HEK293T (cell line): ENCODE results near the gene PEX26.

Experiments
- CTCF ChIA-PET: fragments of 350-600 bp; formaldehyde crosslinking; extraction: SDS; loops from one replicate; lab custom pipeline; 2021; ENCODE audit warnings: antibody characterized with exemption, inconsistent platforms; lab: Yijun Ruan, JAX
- POLR2A ChIA-PET: fragments of 350-600 bp; formaldehyde crosslinking; extraction: SDS; loops from one replicate; lab custom pipeline; 2020; ENCODE audit warnings: antibody characterized with exemption, inconsistent platforms; lab: Yijun Ruan, JAX
- DNase-seq: peaks from one replicate; pipeline ENCODE4 v3.0.0; 2012; ENCODE audit warnings: mixed read lengths; ENCODE audit errors: extremely low spot score
- ARNT ChIP-seq: fragments of 450-650 bp; IDR thresholded peaks from 2 replicates; pipeline ENCODE4 v1.6.1; 2017; ENCODE audit warnings: mild to moderate bottlenecking
- BHLHE40 ChIP-seq: fragments of 450-650 bp; IDR thresholded peaks from 2 replicates; pipeline ENCODE4 v1.6.1; 2016; ENCODE audit warnings: mild to moderate bottlenecking, moderate library complexity, borderline replicate concordance
- CTBP1 ChIP-seq: fragments of 450-650 bp; IDR thresholded peaks from 2 replicates; pipeline ENCODE4 v1.6.1; 2016; ENCODE audit warnings: borderline replicate concordance
- ELF4 ChIP-seq: fragments of 450-650 bp; IDR thresholded peaks from 2 replicates; pipeline ENCODE4 v1.6.1; 2017; ENCODE audit warnings: antibody characterized with exemption
- FOXA1 ChIP-seq: fragments of 450-650 bp; IDR thresholded peaks from 2 replicates; pipeline ENCODE4 v1.6.1; 2016; ENCODE audit warnings: mild to moderate bottlenecking
- FOXK2 ChIP-seq: fragments of 450-650 bp; IDR thresholded peaks from 2 replicates; pipeline ENCODE4 v1.6.1; 2016; ENCODE audit warnings: mild to moderate bottlenecking
- FOXM1 ChIP-seq: fragments of 450-650 bp; IDR thresholded peaks from 2 replicates; pipeline ENCODE4 v1.6.1; 2017; ENCODE audit warnings: mild to moderate bottlenecking, borderline replicate concordance
- HDGF ChIP-seq: fragments of 450-650 bp; IDR thresholded peaks from 2 replicates; pipeline ENCODE4 v1.6.1; 2017; ENCODE audit warnings: antibody characterized with exemption, borderline replicate concordance
- L3MBTL2 ChIP-seq: fragments of 450-650 bp; conservative IDR thresholded peaks from 2 replicates; pipeline ENCODE4 v1.6.1; 2016; ENCODE audit warnings: mild to moderate bottlenecking
- LEF1 ChIP-seq: fragments of 450-650 bp; IDR thresholded peaks from 2 replicates; pipeline ENCODE4 v1.6.1; 2017; ENCODE audit warnings: mild to moderate bottlenecking, borderline replicate concordance
- NFRKB ChIP-seq: fragments of 450-650 bp; IDR thresholded peaks from 2 replicates; pipeline ENCODE4 v1.6.1; 2016; ENCODE audit warnings: mild to moderate bottlenecking, moderate library complexity
- SP1 ChIP-seq: fragments of 450-650 bp; IDR thresholded peaks from 2 replicates; pipeline ENCODE4 v1.6.1; 2017
- SUZ12 ChIP-seq: fragments of 450-650 bp; IDR thresholded peaks from 2 replicates; pipeline ENCODE4 v1.6.1; 2016; ENCODE audit warnings: mild to moderate bottlenecking
- TARDBP ChIP-seq: fragments of 450-650 bp; IDR thresholded peaks from 2 replicates; pipeline ENCODE4 v1.6.1; 2016
- ZNF384 ChIP-seq: fragments of 450-650 bp; IDR thresholded peaks from 2 replicates; pipeline ENCODE4 v1.6.1; 2016
- TF ChIP-seq, protein P1 (sequence below): fragments of 450-650 bp; IDR thresholded peaks from 2 replicates; pipeline ENCODE4 v1.6.1; 2016

PEX26 gene

DNA sequence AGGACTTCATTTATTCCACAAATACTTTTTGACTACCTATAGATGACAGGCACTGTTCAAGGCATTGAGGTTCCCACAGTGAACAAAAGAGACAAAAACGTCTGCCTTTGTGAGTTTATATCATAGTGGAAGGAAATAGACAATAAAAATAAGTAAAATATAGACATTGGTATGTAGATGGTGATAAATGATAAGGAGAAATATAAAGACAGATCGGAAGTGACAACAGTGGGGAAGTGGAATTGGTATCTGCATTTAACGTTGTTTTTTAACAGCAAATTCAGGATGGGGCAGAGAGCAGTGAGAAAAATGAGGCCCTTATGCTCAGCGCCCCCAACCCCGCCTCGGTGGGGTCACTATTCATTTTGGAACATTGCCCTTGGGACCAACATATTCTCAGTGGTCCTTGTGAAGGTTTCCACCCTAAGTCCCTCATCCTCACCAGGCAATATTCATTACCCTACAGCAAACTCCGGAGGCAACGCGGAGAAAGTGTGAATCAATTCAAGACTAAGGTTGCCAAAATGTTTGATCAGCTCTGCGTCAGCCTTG is 627 bp upstream of the PEX26 start:
- POLR2A ChIA-PET, result interaction anchor here (0.8 to 2.1 kb wide), 18 partner anchors 11 to 343 kb away, joined by 3 to 9 read pairs (median 4); partner anchors contain the start of gene USP18
- CTCF ChIA-PET, result interaction anchor here (0.8 to 4.2 kb wide), 6 partner anchors 12 to 297 kb away, joined by 3 to 38 read pairs (median 4); partner anchors contain the start of gene USP18
- DNase-seq, result no peak
- no peak for TF ChIP-seq ELF4
- no peak for TF ChIP-seq FOXA1
- TF ChIP-seq HDGF, result no peak
- no peak for TF ChIP-seq ARNT
- TF ChIP-seq ZNF384, result no peak

DNA sequence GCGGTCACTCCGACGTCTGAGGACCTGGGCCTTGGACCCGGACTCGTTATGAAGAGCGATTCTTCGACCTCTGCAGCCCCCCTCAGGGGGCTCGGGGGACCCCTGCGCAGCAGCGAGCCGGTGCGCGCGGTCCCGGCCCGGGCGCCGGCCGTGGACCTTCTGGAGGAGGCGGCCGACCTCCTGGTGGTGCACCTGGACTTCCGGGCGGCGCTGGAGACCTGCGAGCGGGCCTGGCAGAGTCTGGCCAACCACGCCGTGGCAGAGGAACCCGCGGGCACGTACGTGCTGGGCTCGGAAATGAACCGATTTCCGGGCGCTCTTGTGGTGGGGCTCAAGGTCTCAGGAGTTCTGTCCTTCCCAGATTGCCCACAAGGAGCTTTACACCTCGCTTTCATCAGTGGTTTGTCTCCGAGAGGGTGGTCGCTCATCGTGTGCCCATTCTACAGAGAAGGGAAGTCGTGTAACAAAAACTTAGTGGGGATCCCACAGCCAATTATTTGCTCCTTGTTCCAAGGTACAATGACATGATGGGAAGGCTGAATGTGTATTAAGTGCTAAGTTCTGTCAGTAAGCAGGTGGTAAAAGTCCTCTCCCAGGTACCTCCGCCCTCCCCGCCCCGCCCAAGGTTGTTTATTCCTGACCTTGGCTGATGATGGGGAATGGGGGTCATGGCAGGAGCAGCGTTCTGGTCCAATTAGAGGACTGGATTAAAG is 695 bp downstream of the PEX26 start:
- ChIA-PET POLR2A (interaction anchor here (0.6 to 2.1 kb wide), 6 partner anchors 10 to 344 kb away, joined by 3 to 9 read pairs (median 5); partner anchors contain the start of gene USP18), CTCF (interaction anchor here (1.3 kb wide), 1 partner anchor 248 kb away, joined by 3 read pairs; no protein-coding TSS in a partner anchor)
- DNase-seq, result peak; percentile 54
- TF ChIP-seq, protein P1, sequence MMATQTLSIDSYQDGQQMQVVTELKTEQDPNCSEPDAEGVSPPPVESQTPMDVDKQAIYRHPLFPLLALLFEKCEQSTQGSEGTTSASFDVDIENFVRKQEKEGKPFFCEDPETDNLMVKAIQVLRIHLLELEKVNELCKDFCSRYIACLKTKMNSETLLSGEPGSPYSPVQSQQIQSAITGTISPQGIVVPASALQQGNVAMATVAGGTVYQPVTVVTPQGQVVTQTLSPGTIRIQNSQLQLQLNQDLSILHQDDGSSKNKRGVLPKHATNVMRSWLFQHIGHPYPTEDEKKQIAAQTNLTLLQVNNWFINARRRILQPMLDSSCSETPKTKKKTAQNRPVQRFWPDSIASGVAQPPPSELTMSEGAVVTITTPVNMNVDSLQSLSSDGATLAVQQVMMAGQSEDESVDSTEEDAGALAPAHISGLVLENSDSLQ, result no peak
- TF ChIP-seq ELF4, result no peak
- no peak for TF ChIP-seq FOXM1
- TF ChIP-seq HDGF, result no peak
- TF ChIP-seq NFRKB, result no peak
- no peak for TF ChIP-seq LEF1
- no peak for TF ChIP-seq TARDBP
- TF ChIP-seq ZNF384, result no peak
- no peak for TF ChIP-seq CTBP1
- TF ChIP-seq L3MBTL2, result no peak
- no peak for TF ChIP-seq BHLHE40
- TF ChIP-seq FOXK2, result no peak
- no peak for TF ChIP-seq SP1
- TF ChIP-seq FOXA1, result no peak
- no peak for TF ChIP-seq ARNT
- TF ChIP-seq SUZ12, result no peak

GRCh38 chr22:18079706-18080233 is 2.0 kb downstream of the PEX26 start:
- TF ChIP-seq FOXM1 (no peak), SUZ12 (no peak), HDGF (no peak), ELF4 (no peak), LEF1 (no peak), FOXA1 (no peak), FOXK2 (no peak), L3MBTL2 (no peak), TARDBP (no peak), ZNF384 (no peak), CTBP1 (no peak), BHLHE40 (no peak), ARNT (no peak), NFRKB (no peak), SP1 (no peak)
- TF ChIP-seq, protein P1, result no peak
- ChIA-PET POLR2A (interaction anchor here (0.5 to 1.0 kb wide), 2 partner anchors 12 to 280 kb away, joined by 3 read pairs; no protein-coding TSS in a partner anchor), CTCF (interaction anchor here (1.3 kb wide), 1 partner anchor 249 kb away, joined by 3 read pairs; no protein-coding TSS in a partner anchor)
- DNase-seq, result no peak

DNA sequence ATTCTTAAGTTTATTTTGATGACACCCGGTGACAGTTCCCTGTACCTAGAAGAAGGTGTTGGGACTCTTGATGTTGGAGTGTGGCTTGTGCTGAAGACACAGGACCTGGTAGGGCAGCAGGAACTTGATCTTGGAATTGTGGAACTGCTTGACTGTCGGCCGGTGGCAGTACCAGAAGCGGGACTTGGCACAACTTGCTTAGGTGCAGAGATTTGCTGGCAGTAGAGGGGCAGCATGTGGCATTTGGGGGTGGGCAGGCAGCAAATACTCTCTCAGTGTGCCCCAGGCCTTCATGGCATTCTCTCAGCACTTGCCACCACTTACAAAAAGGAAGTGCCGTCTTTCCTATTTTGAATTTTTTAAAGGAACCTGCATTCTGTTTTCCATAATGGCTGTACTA is 3.6 kb downstream of the PEX26 start:
- DNase-seq, result no peak
- TF ChIP-seq SUZ12 (no peak), ARNT (no peak), TARDBP (no peak), BHLHE40 (no peak), FOXA1 (no peak), NFRKB (no peak), ELF4 (no peak), HDGF (no peak)
- TF ChIP-seq, protein P1, result no peak
- ChIA-PET CTCF (no interaction called here), POLR2A (no interaction called here)

- CTCF ChIA-PET, result no interaction called here
These were observed 4.7 kb downstream of the PEX26 start for GRCh38 chr22:18082467-18082866.

More at GRCh38 chr22:18082467-18082866, 4.7 kb downstream of the PEX26 start:
- no peak for DNase-seq
- TF ChIP-seq, protein P1, result no peak
- TF ChIP-seq ELF4, result no peak
- TF ChIP-seq ARNT, result no peak
- no peak for TF ChIP-seq TARDBP
- no peak for TF ChIP-seq FOXM1
- TF ChIP-seq ZNF384, result no peak
- TF ChIP-seq L3MBTL2, result no peak
- no peak for TF ChIP-seq CTBP1
- no peak for TF ChIP-seq LEF1
- TF ChIP-seq BHLHE40, result no peak
- TF ChIP-seq HDGF, result no peak
- TF ChIP-seq SP1, result no peak
- no peak for TF ChIP-seq NFRKB
- no peak for TF ChIP-seq SUZ12
- TF ChIP-seq FOXA1, result no peak
- TF ChIP-seq FOXK2, result no peak
- POLR2A ChIA-PET, result no interaction called here
